ENCODE data around the gene TSPAN33.

TSPAN33 gene

DNA sequence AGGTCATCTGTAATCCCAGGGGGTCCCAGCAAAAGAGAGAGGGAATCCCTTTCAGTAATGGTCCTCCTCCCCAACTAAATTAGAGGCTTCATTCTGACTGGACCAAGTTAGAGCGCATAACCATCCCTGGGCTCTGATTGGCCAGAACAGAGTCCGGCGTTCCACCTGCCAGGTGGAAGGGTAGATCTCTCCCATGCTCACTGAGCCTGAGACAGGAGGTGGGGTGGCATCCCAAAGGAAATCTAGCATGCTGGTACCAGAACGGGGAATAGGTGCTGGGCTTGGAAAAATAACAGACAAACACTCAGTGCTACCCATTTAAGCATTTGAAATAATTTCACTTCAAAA, 21.0 kb upstream of the TSPAN33 start:
- TF ChIP-seq, protein P1, sequence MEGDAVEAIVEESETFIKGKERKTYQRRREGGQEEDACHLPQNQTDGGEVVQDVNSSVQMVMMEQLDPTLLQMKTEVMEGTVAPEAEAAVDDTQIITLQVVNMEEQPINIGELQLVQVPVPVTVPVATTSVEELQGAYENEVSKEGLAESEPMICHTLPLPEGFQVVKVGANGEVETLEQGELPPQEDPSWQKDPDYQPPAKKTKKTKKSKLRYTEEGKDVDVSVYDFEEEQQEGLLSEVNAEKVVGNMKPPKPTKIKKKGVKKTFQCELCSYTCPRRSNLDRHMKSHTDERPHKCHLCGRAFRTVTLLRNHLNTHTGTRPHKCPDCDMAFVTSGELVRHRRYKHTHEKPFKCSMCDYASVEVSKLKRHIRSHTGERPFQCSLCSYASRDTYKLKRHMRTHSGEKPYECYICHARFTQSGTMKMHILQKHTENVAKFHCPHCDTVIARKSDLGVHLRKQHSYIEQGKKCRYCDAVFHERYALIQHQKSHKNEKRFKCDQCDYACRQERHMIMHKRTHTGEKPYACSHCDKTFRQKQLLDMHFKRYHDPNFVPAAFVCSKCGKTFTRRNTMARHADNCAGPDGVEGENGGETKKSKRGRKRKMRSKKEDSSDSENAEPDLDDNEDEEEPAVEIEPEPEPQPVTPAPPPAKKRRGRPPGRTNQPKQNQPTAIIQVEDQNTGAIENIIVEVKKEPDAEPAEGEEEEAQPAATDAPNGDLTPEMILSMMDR (IDR thresholded peaks at IDR 0.05) = no peak

DNA sequence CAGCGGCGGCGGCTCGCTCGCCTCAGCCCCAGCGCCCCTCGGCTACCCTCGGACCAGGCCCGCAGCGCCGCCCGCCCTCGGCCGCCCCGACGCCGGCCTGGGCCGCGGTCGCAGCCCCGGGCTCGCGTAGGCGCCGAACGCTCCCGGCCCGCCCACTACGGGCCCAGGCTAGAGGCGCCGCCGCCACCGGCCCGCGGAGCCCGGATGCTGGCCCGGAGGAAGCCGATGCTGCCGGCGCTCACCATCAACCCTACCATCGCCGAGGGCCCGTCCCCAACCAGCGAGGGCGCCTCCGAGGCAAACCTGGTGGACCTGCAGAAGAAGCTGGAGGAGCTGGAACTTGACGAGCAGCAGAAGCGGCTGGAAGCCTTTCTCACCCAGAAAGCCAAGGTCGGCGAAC, 18.2 kb upstream of the TSPAN33 start:
- TF ChIP-seq, protein P1 (IDR thresholded peaks at IDR 0.05) = no peak

DNA sequence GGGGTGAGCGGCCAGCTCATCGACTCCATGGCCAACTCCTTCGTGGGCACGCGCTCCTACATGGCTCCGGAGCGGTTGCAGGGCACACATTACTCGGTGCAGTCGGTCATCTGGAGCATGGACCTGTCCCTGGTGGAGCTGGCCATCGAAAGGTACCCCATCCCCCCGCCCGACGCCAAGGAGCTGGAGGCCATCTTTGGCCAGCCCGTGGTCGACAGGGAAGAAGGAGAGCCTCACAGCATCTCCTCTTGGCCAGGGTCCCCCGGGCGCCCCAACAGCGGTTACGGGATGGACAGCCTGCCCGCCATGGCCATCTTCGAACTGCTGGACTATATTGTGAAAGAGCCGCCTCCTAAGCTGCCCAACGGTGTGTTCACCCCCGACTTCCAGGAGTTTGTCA, 17.4 kb upstream of the TSPAN33 start:
- TF ChIP-seq, protein P1 (IDR thresholded peaks at IDR 0.05) = no peak

DNA sequence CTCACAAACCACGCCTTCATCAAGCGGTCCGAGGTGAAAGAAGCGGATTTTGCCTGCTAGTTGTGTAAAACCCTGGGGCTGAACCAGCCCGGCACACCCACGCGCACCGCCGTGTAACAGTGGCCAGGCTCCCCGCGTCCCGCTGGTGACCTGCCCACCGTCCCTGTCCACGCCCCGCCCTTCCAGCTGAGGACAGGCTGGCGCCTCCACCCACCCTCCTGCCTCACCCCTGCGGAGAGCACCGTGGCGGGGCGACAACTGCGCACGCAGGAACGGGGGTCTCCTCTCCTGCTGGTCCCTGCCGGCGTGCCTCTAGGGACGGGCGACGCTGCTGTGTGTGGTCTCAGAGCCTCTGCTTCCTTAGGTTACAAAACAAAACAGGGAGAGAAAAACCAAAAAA, 16.9 kb upstream of the TSPAN33 start:
- TF ChIP-seq, protein P1 (IDR thresholded peaks at IDR 0.05) = no peak

DNA sequence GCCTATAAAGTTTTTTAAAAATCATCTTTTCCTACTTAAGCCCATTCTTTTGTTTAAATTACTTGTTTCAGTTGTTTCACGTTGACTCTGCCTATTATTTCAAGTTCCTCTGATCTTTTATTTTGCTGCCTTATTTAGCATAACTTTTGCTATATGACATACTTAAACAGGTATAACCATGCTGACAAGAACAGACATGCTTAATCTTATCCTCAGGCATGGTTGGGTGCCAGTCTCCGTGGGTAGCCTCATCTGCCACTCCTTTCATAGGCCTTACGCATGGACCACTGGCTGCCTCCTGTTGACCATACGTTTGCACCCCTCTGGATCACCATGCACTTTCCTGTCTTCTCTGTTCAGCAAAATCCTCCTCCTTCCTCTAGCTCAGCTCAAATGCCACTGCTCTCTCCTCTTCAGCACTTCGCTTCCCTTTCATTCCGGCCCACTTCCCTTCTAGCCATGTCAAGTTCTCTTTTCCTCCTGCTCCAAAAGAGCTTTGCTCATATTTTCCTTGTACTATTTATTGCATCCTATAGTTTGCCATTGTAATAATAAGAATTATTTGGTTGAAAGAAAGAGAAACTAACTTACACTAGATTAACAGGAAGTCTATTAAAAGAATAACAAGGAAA, 10.0 kb upstream of the TSPAN33 start:
- TF ChIP-seq, protein P1 (IDR thresholded peaks at IDR 0.05) = no peak

DNA sequence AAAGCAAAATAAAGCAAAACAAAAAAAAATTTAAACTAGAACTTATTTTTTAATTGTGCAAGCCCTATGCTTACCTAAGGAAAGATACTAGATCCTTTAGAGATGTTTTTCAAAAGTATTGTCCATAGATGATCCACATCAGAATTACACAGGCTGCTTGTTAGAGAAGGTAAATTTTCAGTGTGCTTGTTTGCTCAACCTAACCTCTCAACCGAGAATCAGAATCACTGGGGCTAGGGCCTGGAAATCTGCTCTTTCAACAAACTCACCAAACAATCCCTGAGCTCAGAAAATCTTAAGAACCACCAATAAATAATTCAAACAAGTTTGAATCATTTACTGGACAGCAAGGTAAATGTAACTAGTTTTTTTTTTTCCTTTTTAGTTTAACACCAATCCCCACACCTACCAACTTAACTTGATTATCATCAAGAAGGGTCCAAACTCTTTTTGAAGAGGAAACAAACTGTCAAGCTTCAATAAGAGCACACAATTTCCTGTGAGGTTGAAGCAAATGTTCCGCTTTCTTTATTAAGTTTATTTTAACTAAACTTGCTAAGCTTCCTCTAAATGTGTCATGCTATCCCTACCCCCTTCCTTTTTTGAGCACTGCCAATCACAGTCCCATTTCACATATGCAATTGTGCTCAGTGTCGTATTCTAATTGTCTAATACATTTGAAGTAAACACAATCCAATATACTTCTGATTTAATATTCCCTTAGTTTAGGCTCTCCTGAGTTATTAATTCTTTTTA, 7.4 kb upstream of the TSPAN33 start:
- TF ChIP-seq, protein P1 (IDR thresholded peaks at IDR 0.05) = no peak

DNA sequence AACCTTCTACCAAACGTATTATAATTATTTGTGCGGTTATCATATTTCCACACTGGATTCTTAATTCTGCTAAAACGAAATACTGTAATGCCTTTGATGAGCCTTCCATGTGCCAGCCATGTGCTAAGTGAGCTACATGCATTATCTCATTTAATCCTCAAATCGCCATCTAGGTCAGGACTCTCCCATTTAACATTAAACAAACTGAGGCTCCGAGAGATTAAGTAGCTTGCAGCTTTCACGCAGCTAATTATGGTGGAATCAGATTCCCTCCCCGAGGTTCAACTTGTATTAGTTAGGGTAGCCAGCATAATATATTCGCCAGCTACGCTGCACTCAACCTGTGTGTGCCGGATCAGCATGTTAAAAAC, 798 bp upstream of the TSPAN33 start:
- TF ChIP-seq, protein P1 (IDR thresholded peaks at IDR 0.05) = no peak
